Measurements from ENCODE around the gene FMN2.
A peak's percentile ranks its signal among the peaks of the same experiment; 100 is the strongest.

Gene FMN2

DNA sequence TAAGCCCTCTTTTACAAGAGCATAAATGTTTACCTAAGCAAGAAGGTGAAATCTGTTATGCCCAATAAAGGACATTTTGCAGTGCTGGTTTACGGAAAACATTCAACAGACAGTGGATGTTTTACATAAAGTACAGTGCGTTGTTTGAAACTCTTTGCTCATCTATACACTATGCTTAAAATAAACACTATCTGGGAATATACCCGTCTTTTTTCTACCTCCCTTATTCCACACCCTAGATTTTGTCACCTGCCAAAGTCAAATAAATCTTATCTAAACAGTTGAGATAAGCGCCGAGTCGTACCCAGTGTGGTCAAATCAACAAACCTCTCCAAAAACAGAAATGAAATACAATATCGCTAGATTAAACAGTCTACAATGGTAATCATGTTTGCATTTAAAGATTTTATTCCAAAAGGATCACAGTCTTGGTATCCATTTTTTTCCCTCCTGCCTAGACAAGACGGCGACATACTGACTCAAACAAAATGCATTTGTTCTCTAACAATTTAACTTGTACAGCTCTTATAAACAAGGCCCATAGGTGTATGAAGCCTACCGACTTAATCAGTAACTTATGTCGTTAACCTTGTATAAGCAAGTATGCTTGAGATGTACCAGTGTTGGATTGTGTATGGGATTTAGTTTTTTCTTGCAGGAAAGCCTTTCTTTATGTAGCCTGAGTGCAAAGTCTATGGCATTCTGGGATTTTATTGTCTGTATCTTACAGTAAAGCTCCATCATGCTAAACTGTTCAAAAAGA lies 189.1 kb downstream of the FMN2 start:
- Histone ChIP-seq H4K91ac (ENCODE audit: low read depth, low read length) (no peak overlapping the region), H4K8ac (ENCODE audit: low read depth, low read length) (no peak overlapping the region), H2AK5ac (ENCODE audit: low read length) (no peak overlapping the region), H4K12ac (ENCODE audit: low read depth, low read length) (no peak overlapping the region), H3K4me1 (ENCODE audit: control insufficient read depth in 1 of 2, insufficient read depth in 2 of 2, low read length in 2 of 2) (no peaks in the 10 kb centered on the region), H3K79me2 (ENCODE audit: control insufficient read depth, insufficient read depth, low read length, poor library complexity) (no peaks in the 10 kb centered on the region), H3K27ac (ENCODE audit: low read depth, low read length) (no peak overlapping the region), H3K14ac (ENCODE audit: low read length) (no peak overlapping the region), H3K9me3 (ENCODE audit: insufficient read depth, low read depth, low read length) (peaks cover 1% of the 10 kb centered on the region), H2AFZ (ENCODE audit: insufficient read depth, low read length, poor library complexity) (no peak overlapping the region), H3K23ac (ENCODE audit: low read length) (no peak overlapping the region), H3K36me3 (ENCODE audit: control insufficient read depth in 1 of 2, insufficient read depth in 2 of 2, low read length in 2 of 2) (no peaks in the 10 kb centered on the region), H3K4me2 (ENCODE audit: low read length) (no peak overlapping the region), H3K4me3 (ENCODE audit: low read depth, low read length) (no peak overlapping the region), H3K9ac (ENCODE audit: low read length) (no peak overlapping the region), H2BK120ac (ENCODE audit: insufficient read depth, low read length, poor library complexity) (no peak overlapping the region), H2BK5ac (ENCODE audit: low read depth, low read length, poor library complexity) (no peak overlapping the region), H3K79me1 (ENCODE audit: low read length) (no peaks in the 10 kb centered on the region), H3K27me3 (ENCODE audit: insufficient read depth, low read length) (no peaks in the 10 kb centered on the region), H3K4ac (ENCODE audit: low read depth, low read length) (no peak overlapping the region), H3K18ac (ENCODE audit: low read length) (no peak overlapping the region), H2BK12ac (ENCODE audit: low read length) (no peak overlapping the region)
- DNase-seq, result no peak
- no CpG with 5 or more reads among the region's 11 CpGs for WGBS (ENCODE audit: extremely low coverage, insufficient coverage, insufficient read length)

DNA sequence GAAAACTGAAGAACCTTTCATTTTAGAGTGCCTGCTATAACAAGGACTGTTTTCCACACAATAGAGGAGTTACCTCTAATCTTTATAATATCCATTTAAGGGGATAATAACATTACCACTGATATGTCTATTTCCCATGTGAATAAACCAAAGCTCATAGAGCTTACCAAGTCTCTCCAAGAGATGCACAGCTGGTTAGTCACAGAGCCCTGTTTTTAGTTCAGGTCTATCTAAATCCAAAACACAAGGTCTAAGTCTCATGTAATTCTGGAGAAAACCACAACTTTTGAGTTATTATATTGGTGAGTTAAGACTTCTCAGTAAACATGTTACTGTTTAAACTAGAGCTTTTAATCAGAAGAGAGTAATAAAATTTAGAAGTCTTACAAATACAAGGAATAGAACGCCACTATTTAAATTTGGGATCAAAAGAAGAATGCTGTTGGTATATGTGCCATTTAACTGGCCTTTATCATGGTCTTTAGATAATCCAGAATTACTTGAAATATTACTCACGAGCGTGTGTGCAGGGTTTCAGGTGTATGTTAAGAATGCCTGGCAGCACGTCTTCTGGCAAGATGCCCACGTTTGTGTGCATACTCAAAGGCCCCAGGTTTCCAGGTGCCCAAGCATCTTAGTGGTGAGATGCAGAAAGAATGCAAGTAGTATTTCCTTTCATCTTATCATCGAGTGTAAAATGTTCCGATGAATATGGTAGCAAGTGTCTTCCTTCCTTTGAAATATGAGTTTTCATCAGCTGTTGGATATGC lies 190.6 kb downstream of the FMN2 start:
- no peak overlapping the region for H3K18ac ChIP-seq (ENCODE audit: low read length)

GRCh38 chr1:240284656-240285414 lies 193.2 kb downstream of the FMN2 start:
- Histone ChIP-seq H3K36me3 (ENCODE audit: control insufficient read depth in 1 of 2, insufficient read depth in 2 of 2, low read length in 2 of 2) (no peaks in the 10 kb centered on the region), H3K9ac (ENCODE audit: low read length) (no peak overlapping the region), H3K9me3 (ENCODE audit: insufficient read depth, low read depth, low read length) (peaks cover 1% of the 10 kb centered on the region), H3K14ac (ENCODE audit: low read length) (no peak overlapping the region), H3K4me3 (ENCODE audit: low read depth, low read length) (no peak overlapping the region), H4K91ac (ENCODE audit: low read depth, low read length) (no peak overlapping the region), H2BK12ac (ENCODE audit: low read length) (no peak overlapping the region), H3K23ac (ENCODE audit: low read length) (no peak overlapping the region), H3K79me1 (ENCODE audit: low read length) (no peaks in the 10 kb centered on the region), H2AK5ac (ENCODE audit: low read length) (no peak overlapping the region), H3K18ac (ENCODE audit: low read length) (no peak overlapping the region), H4K8ac (ENCODE audit: low read depth, low read length) (no peak overlapping the region), H3K4ac (ENCODE audit: low read depth, low read length) (no peak overlapping the region), H2BK5ac (ENCODE audit: low read depth, low read length, poor library complexity) (no peak overlapping the region), H3K4me2 (ENCODE audit: low read length) (no peak overlapping the region), H3K27ac (ENCODE audit: low read depth, low read length) (no peak overlapping the region), H3K79me2 (ENCODE audit: control insufficient read depth, insufficient read depth, low read length, poor library complexity) (no peaks in the 10 kb centered on the region), H3K27me3 (ENCODE audit: insufficient read depth, low read length) (no peaks in the 10 kb centered on the region), H3K4me1 (ENCODE audit: control insufficient read depth in 1 of 2, insufficient read depth in 2 of 2, low read length in 2 of 2) (no peaks in the 10 kb centered on the region), H2BK120ac (ENCODE audit: insufficient read depth, low read length, poor library complexity) (no peak overlapping the region), H2AFZ (ENCODE audit: insufficient read depth, low read length, poor library complexity) (no peak overlapping the region), H4K12ac (ENCODE audit: low read depth, low read length) (no peak overlapping the region)
- no peak for DNase-seq
- WGBS (ENCODE audit: extremely low coverage, insufficient coverage, insufficient read length), result no CpG with 5 or more reads among the region's 7 CpGs

More for the DNA sequence above, 190.6 kb downstream of the FMN2 start:
- H3K23ac ChIP-seq (ENCODE audit: low read length), result no peak overlapping the region
- WGBS (ENCODE audit: extremely low coverage, insufficient coverage, insufficient read length), result no CpG with 5 or more reads among the region's 7 CpGs
- no peaks in the 10 kb centered on the region for H3K79me1 ChIP-seq (ENCODE audit: low read length)
- no peak for DNase-seq
- H3K4me3 ChIP-seq (ENCODE audit: low read depth, low read length), result no peak overlapping the region
- no peak overlapping the region for H3K14ac ChIP-seq (ENCODE audit: low read length)
- H4K8ac ChIP-seq (ENCODE audit: low read depth, low read length), result no peak overlapping the region
- H2BK12ac ChIP-seq (ENCODE audit: low read length), result no peak overlapping the region
- no peak overlapping the region for H3K27ac ChIP-seq (ENCODE audit: low read depth, low read length)
- no peak overlapping the region for H2BK5ac ChIP-seq (ENCODE audit: low read depth, low read length, poor library complexity)
- H2AK5ac ChIP-seq (ENCODE audit: low read length), result no peak overlapping the region
- no peaks in the 10 kb centered on the region for H3K79me2 ChIP-seq (ENCODE audit: control insufficient read depth, insufficient read depth, low read length, poor library complexity)
- no peak overlapping the region for H2AFZ ChIP-seq (ENCODE audit: insufficient read depth, low read length, poor library complexity)
- H2BK120ac ChIP-seq (ENCODE audit: insufficient read depth, low read length, poor library complexity), result no peak overlapping the region
- H3K9ac ChIP-seq (ENCODE audit: low read length), result no peak overlapping the region
- peaks cover 1% of the 10 kb centered on the region for H3K9me3 ChIP-seq (ENCODE audit: insufficient read depth, low read depth, low read length)
- no peaks in the 10 kb centered on the region for H3K27me3 ChIP-seq (ENCODE audit: insufficient read depth, low read length)
- H3K36me3 ChIP-seq (ENCODE audit: control insufficient read depth in 1 of 2, insufficient read depth in 2 of 2, low read length in 2 of 2), result no peaks in the 10 kb centered on the region
- no peak overlapping the region for H3K4ac ChIP-seq (ENCODE audit: low read depth, low read length)
- H3K4me2 ChIP-seq (ENCODE audit: low read length), result no peak overlapping the region
- H4K12ac ChIP-seq (ENCODE audit: low read depth, low read length), result no peak overlapping the region
- H3K4me1 ChIP-seq (ENCODE audit: control insufficient read depth in 1 of 2, insufficient read depth in 2 of 2, low read length in 2 of 2), result no peaks in the 10 kb centered on the region
- H4K91ac ChIP-seq (ENCODE audit: low read depth, low read length), result no peak overlapping the region

GRCh38 chr1:240285540-240285939 lies 193.9 kb downstream of the FMN2 start:
- H2BK120ac ChIP-seq (ENCODE audit: insufficient read depth, low read length, poor library complexity), result no peak overlapping the region
- no peak overlapping the region for H3K23ac ChIP-seq (ENCODE audit: low read length)
- WGBS (ENCODE audit: extremely low coverage, insufficient coverage, insufficient read length), result no CpG with 5 or more reads among the region's 4 CpGs
- no peaks in the 10 kb centered on the region for H3K4me1 ChIP-seq (ENCODE audit: control insufficient read depth in 1 of 2, insufficient read depth in 2 of 2, low read length in 2 of 2)
- H2AK5ac ChIP-seq (ENCODE audit: low read length), result no peak overlapping the region
- H3K4me3 ChIP-seq (ENCODE audit: low read depth, low read length), result no peak overlapping the region
- H3K4me2 ChIP-seq (ENCODE audit: low read length), result no peak overlapping the region
- H3K27me3 ChIP-seq (ENCODE audit: insufficient read depth, low read length), result no peaks in the 10 kb centered on the region
- no peaks in the 10 kb centered on the region for H3K36me3 ChIP-seq (ENCODE audit: control insufficient read depth in 1 of 2, insufficient read depth in 2 of 2, low read length in 2 of 2)
- no peak overlapping the region for H3K9ac ChIP-seq (ENCODE audit: low read length)
- no peak overlapping the region for H4K8ac ChIP-seq (ENCODE audit: low read depth, low read length)
- no peaks in the 10 kb centered on the region for H3K79me2 ChIP-seq (ENCODE audit: control insufficient read depth, insufficient read depth, low read length, poor library complexity)
- no peaks in the 10 kb centered on the region for H3K79me1 ChIP-seq (ENCODE audit: low read length)
- no peak overlapping the region for H4K91ac ChIP-seq (ENCODE audit: low read depth, low read length)
- H2BK5ac ChIP-seq (ENCODE audit: low read depth, low read length, poor library complexity), result no peak overlapping the region
- H3K14ac ChIP-seq (ENCODE audit: low read length), result no peak overlapping the region
- H3K4ac ChIP-seq (ENCODE audit: low read depth, low read length), result no peak overlapping the region
- DNase-seq, result peak; percentile 30 to 54
- no peak overlapping the region for H2BK12ac ChIP-seq (ENCODE audit: low read length)
- H4K12ac ChIP-seq (ENCODE audit: low read depth, low read length), result no peak overlapping the region
- no peak overlapping the region for H2AFZ ChIP-seq (ENCODE audit: insufficient read depth, low read length, poor library complexity)
- H3K27ac ChIP-seq (ENCODE audit: low read depth, low read length), result no peak overlapping the region
- H3K18ac ChIP-seq (ENCODE audit: low read length), result no peak overlapping the region
- H3K9me3 ChIP-seq (ENCODE audit: insufficient read depth, low read depth, low read length), result peaks cover 1% of the 10 kb centered on the region

Measured in trophoblast cell (in vitro differentiated cells and primary cell).